GM21825 (cell line): ENCODE data around the gene SPO11.

Experiments
- ATAC-seq: cut with Tn5 transposase; IDR thresholded peaks from one replicate; pipeline ENCODE4 v1.9.1; 2021; ENCODE audit warnings: mild to moderate bottlenecking, moderate library complexity; ENCODE audit not compliant: unreplicated experiment

The SPO11 gene, protein sequence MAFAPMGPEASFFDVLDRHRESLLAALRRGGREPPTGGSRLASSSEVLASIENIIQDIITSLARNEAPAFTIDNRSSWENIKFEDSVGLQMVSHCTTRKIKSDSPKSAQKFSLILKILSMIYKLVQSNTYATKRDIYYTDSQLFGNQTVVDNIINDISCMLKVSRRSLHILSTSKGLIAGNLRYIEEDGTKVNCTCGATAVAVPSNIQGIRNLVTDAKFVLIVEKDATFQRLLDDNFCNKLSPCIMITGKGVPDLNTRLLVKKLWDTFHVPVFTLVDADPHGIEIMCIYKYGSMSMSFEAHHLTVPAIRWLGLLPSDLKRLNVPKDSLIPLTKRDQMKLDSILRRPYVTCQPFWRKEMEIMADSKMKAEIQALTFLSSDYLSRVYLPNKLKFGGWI

DNA sequence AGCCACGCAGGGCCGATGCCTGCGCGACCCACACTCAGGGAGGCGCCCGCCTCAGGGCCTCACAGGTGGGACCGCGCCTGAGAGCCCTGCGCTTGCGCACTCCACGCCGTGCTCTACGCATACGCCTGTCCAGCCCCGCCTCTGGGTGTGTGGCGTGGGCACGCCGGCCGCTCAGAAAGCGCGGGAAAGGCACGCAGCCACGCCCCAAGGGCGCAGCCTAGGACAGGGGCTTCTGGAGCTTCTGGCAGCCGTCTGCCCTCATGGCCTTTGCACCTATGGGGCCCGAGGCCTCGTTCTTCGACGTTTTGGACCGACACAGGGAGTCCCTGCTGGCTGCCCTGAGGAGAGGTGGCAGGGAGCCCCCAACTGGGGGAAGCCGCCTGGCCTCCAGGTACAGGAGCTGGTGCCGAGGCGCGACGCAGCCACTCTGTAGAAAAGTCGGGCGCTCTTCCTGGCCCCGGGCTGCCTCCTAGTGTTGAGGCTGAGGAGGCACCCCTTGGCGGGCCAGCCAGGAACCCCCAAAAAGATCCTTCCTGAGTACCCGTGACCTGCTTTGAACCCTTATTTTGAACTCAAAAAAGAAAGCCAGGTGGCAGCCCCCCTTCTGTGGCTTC is at the start of gene SPO11:
SPO11 (plus strand) TSS at position 196 of the 614 bp plus-strand sequence; CDS start at position 261, 65 bp downstream.
- no peak for ATAC-seq

DNA sequence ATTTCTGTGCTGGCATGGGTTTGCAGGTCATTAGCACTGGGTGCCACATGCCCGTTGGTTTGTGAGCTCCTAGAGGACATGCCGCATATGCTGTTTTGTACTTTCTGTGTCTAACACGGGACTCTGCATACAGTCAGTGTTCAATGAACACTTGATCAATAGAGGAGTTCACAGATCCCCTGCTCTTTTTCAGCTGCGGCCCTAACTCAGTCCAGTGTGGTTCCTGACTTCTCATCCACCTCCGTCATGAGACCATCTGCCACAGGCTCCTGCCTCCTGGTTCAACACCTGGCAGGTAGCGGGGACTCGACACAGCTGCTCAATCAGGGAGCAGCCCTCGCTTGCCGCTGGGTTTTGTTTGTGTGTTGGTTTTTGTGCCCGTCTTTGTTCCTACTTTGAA is 49.4 kb upstream of the SPO11 start:
- no peak for ATAC-seq

- no peak for ATAC-seq
Measured at GRCh38 chr20:57281900-57282299, 47.7 kb upstream of the SPO11 start.

DNA sequence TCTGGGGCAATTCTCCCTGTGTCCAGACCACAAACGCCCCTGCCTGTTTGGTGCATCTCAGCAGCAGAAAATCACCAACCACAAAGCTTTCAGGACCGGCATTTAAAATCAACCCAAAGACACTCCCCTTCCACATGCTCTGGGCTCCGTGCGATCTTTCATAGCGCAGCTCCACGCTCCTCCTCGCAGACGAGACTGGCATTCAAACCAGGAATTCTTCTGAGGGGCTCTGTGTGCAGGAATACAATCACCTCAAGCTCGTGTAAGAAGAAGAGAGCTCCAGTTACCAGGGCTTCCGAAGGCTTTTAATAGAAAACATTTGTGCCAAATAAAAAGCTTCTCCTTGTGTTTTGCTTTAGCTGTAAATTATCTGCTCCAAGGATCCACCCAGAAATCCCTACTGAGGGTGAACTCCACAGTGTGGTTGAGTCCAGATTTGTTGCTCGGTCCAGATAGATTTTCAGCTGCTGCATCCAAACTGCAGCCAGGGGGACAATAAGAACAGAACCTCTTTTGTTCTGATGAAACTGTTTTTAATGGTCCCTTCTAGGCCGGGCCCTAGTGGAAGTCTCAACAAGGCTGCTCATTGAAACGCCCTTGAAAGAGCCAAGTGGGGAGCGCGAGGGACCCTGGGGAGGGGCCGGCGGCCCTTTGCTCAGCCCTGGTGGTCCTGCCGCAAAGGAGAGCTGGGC is 46.8 kb upstream of the SPO11 start:
- ATAC-seq = no peak

- ATAC-seq = no peak
Measured at GRCh38 chr20:57283860-57284259, 45.7 kb upstream of the SPO11 start.

DNA sequence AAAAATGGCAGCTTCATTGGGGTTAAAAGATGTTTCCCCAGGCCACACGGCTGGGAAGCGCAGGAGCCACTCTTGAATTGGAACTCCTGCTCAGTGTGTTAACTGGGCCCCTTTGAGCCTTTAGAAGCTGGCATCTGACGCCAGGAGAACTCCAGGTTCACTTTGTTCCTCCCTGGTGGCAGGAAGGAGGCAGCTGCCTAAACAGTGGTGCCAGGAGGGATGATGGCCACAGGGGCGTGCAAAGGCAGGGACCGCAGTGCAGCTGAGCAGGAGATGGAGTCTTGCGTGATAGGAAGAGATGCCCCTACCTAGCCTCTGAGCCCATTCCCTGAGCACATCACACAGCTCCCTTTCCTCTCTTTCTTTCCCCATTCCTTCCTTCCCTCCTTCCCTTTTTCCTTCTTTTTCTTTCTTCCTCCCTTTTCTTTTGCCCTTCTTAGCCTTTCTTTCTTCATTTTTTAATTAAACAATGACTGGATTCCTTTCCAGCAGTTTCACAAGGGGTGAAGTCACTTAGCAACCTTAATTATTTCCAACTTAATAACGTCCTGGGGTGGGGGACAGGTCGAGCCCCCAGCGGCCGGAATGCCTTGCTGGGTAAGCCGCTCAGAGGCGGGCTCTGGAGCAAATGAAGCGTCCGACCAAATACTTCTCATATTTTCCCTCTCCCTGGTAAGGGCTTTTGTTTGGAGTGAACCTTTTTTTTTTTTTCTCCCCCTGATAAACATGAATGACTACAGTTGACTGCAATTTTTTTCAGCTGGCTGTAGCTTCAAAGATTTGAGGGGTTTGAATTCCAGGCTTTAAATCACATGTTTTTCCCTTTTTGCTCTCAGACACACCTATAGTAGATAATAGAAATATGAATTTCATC is 42.4 kb upstream of the SPO11 start:
- no peak for ATAC-seq

DNA sequence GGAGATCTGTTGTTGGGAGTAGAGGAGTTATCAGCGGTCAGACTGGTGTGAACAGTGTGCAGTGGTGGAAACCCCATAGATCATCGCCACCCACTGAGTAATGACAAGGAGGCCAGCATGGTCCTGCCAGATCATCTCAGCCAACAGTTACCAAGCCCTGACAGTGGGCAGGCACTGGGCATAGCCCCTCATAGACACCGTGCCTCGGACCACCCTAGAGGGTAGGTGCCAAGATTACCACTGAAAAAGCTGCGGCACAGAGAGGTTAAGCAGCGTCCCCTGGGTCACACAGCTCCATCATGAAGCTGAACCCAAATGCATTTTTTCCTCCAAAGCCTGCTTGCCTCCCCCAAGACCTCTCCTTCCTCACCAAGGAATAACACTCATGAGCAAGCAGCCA is 41.7 kb upstream of the SPO11 start:
- no peak for ATAC-seq

DNA sequence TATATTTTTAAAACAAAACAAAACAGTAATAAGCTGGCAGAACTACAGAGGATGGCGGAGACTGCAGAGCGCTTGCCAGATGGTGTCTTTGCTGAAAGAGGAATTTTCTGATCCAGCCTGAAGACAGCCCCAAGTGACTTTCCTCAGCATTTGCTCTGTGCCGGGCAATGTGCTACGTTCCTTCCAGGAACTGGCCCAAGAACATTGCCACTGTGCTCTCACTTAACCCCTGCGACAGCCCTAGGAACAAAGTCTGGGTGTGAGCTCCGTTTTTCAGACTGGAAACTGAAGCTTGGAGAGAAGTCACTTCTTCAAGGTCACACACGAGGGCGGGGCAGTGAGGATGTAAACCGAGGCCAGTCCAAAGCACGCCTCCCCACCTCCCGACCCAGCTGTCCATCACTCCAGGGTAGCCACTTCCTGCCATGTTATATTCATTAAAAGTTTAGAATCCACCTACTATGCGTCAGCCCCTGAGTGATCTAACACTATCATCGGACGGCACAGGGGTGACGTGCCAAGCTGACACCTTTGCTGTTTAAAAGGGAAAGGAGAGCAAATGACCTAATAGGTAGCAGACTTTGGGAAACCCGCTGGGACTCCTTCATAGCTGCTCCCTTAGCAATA is 40.8 kb upstream of the SPO11 start:
- ATAC-seq = no peak

- no peak for ATAC-seq
Measured at GRCh38 chr20:57289391-57290177, 40.0 kb upstream of the SPO11 start.

GRCh38 chr20:57290178-57290484 is 39.5 kb upstream of the SPO11 start:
- ATAC-seq = no peak

DNA sequence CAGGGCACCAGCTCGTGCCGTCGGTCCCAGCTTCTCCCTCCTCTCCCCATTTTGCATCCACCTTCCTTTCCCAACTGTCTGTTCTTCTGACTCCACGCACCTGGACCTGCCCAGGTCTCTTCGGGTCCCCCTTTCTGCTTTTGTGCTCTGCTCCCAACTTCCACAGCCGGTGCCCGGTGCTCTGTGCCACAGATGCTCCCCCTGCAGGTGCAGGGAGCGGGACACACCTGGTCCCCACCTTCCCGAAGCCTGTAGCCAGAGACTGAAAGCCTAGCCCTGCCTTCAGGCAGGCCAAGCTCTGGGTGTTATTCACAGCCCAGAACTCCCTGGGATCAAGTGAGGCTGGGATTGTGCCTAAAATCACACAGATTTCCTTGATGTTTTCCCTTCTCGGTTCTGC is 38.6 kb upstream of the SPO11 start:
- no peak for ATAC-seq

GRCh38 chr20:57291694-57292093 is 37.9 kb upstream of the SPO11 start:
- ATAC-seq = no peak

DNA sequence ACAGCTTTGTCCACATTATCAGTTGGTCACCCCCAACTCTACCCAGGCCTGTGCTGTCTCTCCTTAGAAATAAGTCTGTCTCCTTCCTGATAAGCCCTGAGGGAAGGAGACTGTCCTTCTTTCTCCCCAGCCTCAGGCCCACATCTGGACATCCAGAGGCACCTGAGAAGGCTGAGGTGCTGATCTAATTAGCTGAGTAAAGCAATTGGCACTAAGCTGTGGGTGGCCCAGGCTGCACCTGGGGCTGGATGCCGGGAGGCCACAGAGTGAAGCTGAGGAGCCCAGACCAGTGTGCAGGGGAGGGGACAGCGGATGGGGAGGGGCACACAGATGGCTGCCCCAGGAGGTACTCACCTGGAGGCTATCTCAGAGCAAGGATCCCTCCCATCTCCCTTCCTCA is 37.0 kb upstream of the SPO11 start:
- no peak for ATAC-seq

DNA sequence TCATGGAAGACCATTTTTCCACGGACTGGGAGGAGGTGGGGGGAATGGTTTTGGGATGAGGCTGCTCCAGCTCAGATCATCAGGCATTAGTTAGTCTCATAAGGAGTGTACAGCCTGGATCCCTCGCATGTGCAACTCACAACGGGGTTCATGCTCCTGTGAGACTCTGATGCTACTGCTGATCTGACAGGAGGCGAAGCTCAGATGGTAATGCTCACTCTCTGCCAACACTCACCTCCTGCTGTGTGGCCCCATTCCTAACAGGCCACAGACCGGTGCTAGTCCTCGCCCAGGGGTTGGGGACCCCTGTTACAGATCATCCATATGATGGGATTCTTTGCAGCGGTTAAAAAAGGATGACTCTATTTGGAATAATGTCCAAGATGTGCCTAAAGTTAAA is 35.6 kb upstream of the SPO11 start:
- ATAC-seq = no peak

DNA sequence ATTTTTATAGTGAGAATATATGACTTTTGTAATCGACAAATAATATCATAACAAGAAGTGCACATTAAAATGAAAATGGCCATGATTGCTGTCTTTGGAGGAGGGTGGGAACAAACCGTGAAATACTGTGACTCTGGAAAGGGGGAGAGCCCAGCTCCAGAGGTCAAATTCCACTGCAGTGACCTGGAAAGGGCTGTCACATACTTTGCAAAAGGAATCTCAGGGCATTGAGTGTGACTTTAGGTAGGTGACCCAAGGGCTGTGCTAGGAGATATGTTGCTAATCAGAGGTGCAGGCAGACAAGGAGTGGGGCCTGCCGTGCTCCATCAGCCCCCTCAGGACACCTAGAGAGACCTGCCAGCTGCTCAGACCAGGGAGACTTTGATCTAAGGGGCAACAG is 35.1 kb upstream of the SPO11 start:
- ATAC-seq = no peak

DNA sequence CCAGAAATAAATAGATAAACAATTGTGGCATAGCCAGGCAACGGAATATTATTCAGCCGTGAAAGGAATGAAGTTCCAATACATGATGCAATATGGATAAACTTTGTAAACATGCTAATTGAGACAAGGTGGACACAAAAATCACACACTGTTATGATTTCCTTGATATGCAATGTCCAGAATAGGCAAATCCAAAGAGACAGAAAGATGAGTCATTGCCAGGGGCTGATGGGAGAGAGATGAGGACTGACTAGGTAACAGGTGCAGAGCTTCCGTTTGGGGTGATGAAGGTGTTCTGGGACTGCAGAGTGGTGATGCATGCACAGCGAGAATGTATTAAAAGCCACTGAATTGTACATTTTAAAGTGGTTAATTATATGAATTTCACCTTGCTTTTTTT is 31.1 kb upstream of the SPO11 start:
- no peak for ATAC-seq

DNA sequence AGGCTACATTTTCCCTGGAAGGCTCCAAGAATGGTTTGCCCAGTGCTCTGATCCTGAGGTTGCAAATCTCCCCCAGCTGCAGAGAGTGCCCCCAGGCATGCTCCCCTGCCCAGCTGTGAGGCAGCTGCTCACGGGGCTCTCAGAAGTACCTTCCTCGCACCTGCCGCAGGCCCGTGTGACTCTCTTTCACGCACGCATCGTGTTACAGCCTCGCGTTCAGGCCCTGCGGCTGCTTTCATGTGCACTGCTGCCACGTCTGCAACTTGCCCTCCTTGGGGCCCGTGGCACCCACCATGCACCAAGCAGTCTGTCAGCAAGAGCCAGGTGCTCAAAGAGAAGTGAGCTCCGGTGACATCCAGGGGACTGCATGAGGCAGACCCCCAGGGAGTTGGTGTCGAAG is 28.6 kb upstream of the SPO11 start:
- no peak for ATAC-seq

DNA sequence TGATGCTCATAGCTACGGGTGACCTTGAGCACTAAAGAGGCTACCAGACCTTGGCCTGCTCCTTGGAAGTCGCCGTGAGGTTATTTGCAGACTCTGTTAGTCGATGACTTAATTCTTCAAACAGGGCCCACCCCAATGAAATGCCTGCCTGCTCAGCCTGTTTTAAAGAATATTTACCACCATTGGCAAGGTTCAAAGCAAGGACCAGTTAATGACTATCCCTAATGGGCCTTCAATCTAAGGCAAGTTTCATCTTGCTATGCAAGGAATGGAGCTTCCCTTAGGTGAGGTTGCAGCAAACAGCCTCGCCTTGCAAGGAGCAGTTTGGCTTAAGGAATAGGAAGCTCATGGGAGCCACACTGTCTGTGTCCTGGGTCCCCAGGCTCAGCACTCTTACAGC is 22.9 kb upstream of the SPO11 start:
- no peak for ATAC-seq

GRCh38 chr20:57308451-57309271 is 20.9 kb upstream of the SPO11 start:
- ATAC-seq = no peak
